Kidney (tissue), 14 donors: ENCODE data around the gene PRR22. TPM values are rescaled to one million over a fixed set of nuclear protein-coding genes. Genes with fewer than 3 reads are reported as not detected.
A peak's percentile ranks its signal among the peaks of the same experiment; 100 is the strongest.

Experiments used
- DNase-seq, 5 donors: peaks; one replicate each; pipeline ENCODE4 v3.0.0-alpha.2; 2013 to 2020
- FAIRE-seq: peaks from 2 replicates; lab custom pipeline; 2012; peaks lifted over from hg19 to GRCh38; lab: Jason Lieb, UNC
- H3K27ac ChIP-seq, 2 donors: one replicate each; pipeline ENCODE4 v1.7.0; 2013; ENCODE audit warnings: low read depth in 2 of 2, low read length in 2 of 2, inconsistent platforms in 1 of 2
- H3K27me3 ChIP-seq: one replicate; pipeline ENCODE4 v1.7.1; 2013; ENCODE audit warnings: low read length, inconsistent platforms; ENCODE audit not compliant: control insufficient read depth, insufficient read depth
- H3K36me3 ChIP-seq, 3 donors: one replicate each; pipeline versions ENCODE4 v1.7.0 to v1.7.1; 2013; ENCODE audit warnings: low read length in 3 of 3, control low read depth in 1 of 3, inconsistent platforms in 1 of 3; ENCODE audit not compliant: insufficient read depth in 3 of 3, control insufficient read depth in 2 of 3
- H3K4me1 ChIP-seq, 3 donors: one replicate each; pipeline versions ENCODE4 v1.7.0 to v1.7.1; 2013; ENCODE audit warnings: low read length in 3 of 3, inconsistent platforms in 1 of 3, low read depth in 1 of 3; ENCODE audit not compliant: control insufficient read depth in 2 of 3, insufficient read depth in 2 of 3
- H3K4me3 ChIP-seq, 3 donors: one replicate each; pipeline versions ENCODE4 v1.7.0 to v1.8.1; 2013; ENCODE audit warnings: low read length in 3 of 3, control low read depth in 1 of 3, inconsistent platforms in 1 of 3
- H3K9ac ChIP-seq, 3 donors: one replicate each; pipeline versions ENCODE4 v1.7.0 to v1.7.1; 2013; ENCODE audit warnings: low read length in 3 of 3, control low read depth in 1 of 3, inconsistent platforms in 1 of 3
- H3K9me3 ChIP-seq, 3 donors: one replicate each; pipeline versions ENCODE4 v1.7.0 to v1.7.1; 2013; ENCODE audit warnings: low read length in 3 of 3, control low read depth in 1 of 3, inconsistent platforms in 1 of 3; ENCODE audit not compliant: control insufficient read depth in 2 of 3, insufficient read depth in 1 of 3
- CTCF ChIP-seq: IDR thresholded peaks from 3 replicates; pipeline ENCODE4 v1.5.1; 2012; ENCODE audit warnings: mild to moderate bottlenecking, moderate library complexity, borderline replicate concordance; ENCODE audit not compliant: insufficient read depth; ENCODE audit errors: extremely low read depth
- intact Hi-C: fragments of 100-400 bp; cut with DNase I; formaldehyde crosslinking; loops from one replicate; pipeline ENCODE4 v1.11.1; 2022
- polyA plus RNA-seq: library from polyadenylated mRNA; stranded (reverse); fragments of 350-450 nt; fragmentation: Illumina TruSeq; extraction: RNeasy Lipid Tissue Mini Kit (QIAGEN cat#74804); gene quantifications from one replicate; pipeline ENCODE4 v1.2.3, GENCODE V29; 2014; ENCODE audit warnings: low read depth, low replicate concordance; ENCODE audit not compliant: insufficient read depth
- total RNA-seq: library from RNA; stranded (reverse); fragmentation: NEBNext Ultra II Directional; extraction: Animal tissue kit (Norgen Biotek cat#: 25700); gene quantifications from one replicate; pipeline ENCODE4 v1.2.1, GENCODE V29; 2021
- donor health status: control.
- donor health status: control.
- donor health status: control.
- donor health status: control.
- donor health status: control.
- donor health status: DM: yes; HTN: yes; CAD: no.
- donor health status: Normal renal cell carcinoma (clear cell type).

PRR22 gene
- total and polyA plus RNA-seq, 2 donors from 2014 or later: 4.1 to 4.2 TPM

DNA sequence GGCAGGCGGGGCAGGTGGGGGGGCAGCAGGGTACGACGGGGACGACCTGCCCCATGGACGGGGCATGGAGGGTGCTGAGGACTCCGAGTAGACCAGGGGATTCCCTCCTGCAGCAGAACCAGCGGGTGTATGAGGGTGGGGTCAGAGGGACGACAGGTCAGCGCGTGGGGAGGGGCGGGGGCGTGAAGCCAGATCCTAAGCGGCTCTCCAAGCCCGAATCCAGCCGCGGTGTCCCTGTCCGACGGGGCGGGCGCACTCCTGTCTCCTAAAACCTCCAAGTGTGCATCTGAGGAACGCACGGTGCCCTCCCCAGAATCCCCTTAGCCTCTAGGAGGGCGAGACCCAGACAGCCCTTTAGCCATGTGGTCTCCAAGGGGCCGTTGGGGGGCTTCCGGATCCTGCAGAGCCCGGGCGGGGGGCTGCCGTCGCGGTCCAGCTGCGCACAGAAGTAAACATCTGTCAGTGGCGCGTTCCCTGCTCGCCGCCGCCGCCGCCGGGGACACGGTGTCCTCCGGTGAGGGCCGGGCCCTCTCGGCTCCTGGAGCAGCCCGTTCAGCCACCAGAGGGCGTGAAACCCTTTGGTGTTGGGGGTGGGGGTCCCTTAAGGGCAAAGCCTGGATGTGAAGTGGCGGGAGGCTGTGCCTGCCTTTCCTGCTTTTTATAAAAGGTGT lies 21.1 kb upstream of the PRR22 start:
- H3K27ac ChIP-seq: no peak overlapping the region
- peak; percentile 86 to 94 (median 91) for DNase-seq
- intact Hi-C loops: loop anchor here (10.0 kb wide), 1 partner anchor 89 kb away; no protein-coding TSS in a partner anchor

DNA sequence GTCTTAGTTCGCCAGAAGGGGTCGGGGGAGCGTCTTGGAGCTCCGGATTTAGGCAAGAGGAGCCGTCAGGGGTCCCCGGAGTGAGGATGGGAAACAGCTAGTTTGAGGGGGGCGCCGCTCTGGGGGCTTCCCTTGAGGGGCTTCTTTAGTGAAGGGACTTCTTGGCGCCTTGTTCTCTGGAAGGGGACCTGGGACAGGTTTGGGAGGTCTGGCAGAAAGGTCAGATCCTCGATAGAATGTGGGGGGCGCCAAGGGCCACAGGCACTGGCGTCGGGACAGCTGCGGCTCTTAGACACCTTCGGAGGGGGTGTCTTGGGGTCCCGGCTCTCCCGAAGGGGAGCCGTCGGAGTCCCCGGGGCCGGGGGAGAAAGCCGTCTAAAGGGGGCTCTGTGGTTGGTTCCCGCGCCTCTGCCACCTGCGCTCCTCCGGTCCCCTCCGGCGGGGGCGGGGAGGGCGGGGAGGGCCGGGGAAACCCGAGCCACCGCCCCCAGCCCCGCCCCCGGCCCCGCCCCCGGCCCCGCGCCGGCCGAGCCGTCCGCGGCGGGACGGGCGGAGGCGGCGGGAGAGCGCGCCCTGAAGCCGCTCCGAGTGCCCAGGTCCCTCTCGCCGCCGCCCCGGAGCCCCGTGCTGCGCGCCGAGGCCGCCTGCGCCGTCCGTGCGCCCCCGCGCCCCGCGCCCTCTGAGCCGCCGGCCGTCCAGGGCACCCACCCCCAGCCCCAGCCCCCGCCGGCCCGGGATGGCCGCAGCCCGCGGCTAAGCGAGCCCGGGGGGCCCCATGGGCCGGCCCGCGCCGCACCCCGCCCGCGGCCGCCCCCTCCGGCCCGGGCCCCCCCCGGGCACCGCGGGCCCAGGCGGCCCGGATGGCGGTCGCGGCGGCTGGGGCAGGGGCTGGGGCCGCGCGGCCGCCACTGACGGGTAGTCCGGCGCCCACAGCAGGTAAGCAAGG lies 20.2 kb upstream of the PRR22 start, which contains the start of gene NRTN:
TSS of gene NRTN (plus strand) at position 552 of the 946 bp plus-strand sequence. CDS start 19,099 bp downstream, outside the sequence.
- Histone ChIP-seq H3K4me1 (peaks cover 0 to 10% (median 0%) of the 10 kb centered on the region in 3 donors), H3K27me3 (no peaks in the 10 kb centered on the region), H3K4me3 (peak within 1 kb of the TSS in 1 of 3 donors; percentile 21), H3K27ac (no peak within 1 kb of the TSS), H3K36me3 (no peaks in the 10 kb centered on the region), H3K9me3 (no peaks in the 10 kb centered on the region), H3K9ac (no peak within 1 kb of the TSS)
- intact Hi-C loops: loop anchor here (10.0 kb wide), 1 partner anchor 90 kb away; no protein-coding TSS in a partner anchor
- DNase-seq (peak; percentile 28 to 82 (median 54)), FAIRE-seq (no peak)
- no peak for TF ChIP-seq CTCF

More for the DNA sequence above, 21.1 kb upstream of the PRR22 start:
- no peaks in the 10 kb centered on the region for H3K36me3 ChIP-seq
- peak; percentile 63 for TF ChIP-seq CTCF
- H3K9me3 ChIP-seq: no peaks in the 10 kb centered on the region
- FAIRE-seq: no peak
- H3K4me3 ChIP-seq: peak overlapping the region in 1 of 3 donors; percentile 21
- no peak overlapping the region for H3K9ac ChIP-seq
- peaks cover 0 to 10% (median 0%) of the 10 kb centered on the region in 3 donors for H3K4me1 ChIP-seq
- no peaks in the 10 kb centered on the region for H3K27me3 ChIP-seq

DNA sequence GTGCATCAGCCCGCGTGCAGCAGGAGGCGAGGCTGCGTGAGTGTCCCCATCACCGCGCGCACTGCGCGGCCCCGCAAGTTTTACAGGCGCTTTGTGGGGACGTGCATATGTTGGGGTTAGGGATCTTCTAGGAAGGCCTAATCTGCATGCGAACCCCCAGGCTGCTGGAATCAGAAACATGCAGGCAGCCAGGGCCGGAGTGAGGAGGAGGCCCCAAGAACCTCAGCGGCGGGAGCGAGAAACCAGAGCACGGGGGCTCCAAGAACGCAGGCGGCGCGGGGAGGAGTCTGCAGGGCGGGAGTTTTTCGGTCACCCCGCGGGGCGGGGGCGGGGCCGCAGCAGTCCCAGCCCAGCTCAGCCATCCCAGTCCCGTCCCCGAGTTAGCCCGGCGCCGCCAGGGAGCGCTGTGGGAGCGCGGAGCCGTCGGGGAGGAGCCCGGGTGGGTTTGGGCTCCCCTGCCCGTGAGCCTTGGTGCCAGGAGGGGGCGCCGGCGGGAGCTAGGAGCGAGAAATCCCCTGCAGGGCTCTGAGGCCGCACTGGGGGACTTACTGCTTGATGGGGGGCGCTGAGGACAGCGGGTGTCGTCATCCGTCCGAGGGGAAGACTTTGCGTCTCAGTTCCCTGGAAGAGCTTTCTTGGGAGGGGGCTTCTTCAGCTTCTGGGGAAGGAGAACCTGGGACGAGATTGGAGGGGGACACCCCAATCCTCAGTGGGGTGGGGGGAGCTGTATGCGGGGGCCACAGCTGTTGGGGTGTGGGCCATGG lies 19.4 kb upstream of the PRR22 start:
- H3K27me3 ChIP-seq: no peaks in the 10 kb centered on the region
- no peak overlapping the region for H3K27ac ChIP-seq
- H3K9ac ChIP-seq: no peak overlapping the region
- peak; percentile 95 for TF ChIP-seq CTCF
- no peaks in the 10 kb centered on the region for H3K9me3 ChIP-seq
- DNase-seq (peak; percentile 95 to 98 (median 96)), FAIRE-seq (no peak)
- H3K4me3 ChIP-seq: no peak overlapping the region
- peaks cover 0 to 10% (median 0%) of the 10 kb centered on the region in 3 donors for H3K4me1 ChIP-seq
- H3K36me3 ChIP-seq: no peaks in the 10 kb centered on the region
- intact Hi-C loops: loop anchor here (10.0 kb wide), 1 partner anchor 91 kb away; no protein-coding TSS in a partner anchor
